SU-DHL-6 (cell line): ENCODE measurements around the gene TRMT1.

Source experiments
- H2AFZ ChIP-seq: fragments of 200-600 bp; sonication (generic); 2 replicates; pipeline ENCODE4 v1.6.1; 2014; ENCODE audit warnings: low read depth, mild to moderate bottlenecking, moderate library complexity, mixed read lengths, antibody characterized with exemption, low read length; ENCODE audit not compliant: severe bottlenecking
- H3F3A ChIP-seq: fragments of 200-600 bp; shearing (Covaris generic); 2 replicates; pipeline ENCODE4 v1.6.0; 2016; ENCODE audit warnings: antibody characterized with exemption, mild to moderate bottlenecking; ENCODE audit not compliant: insufficient read depth
- H3K27ac ChIP-seq: fragments of 200-600 bp; sonication (generic); 2 replicates; pipeline ENCODE4 v1.5.1; 2016; ENCODE audit warnings: low read depth, mild to moderate bottlenecking, low read length, moderate library complexity, mixed read lengths
- H3K27me3 ChIP-seq: fragments of 200-600 bp; sonication (generic), shearing (Covaris generic); 2 replicates; pipeline ENCODE4 v1.6.0; 2014; ENCODE audit warnings: mild to moderate bottlenecking, low read length
- H3K36me3 ChIP-seq: fragments of 200-600 bp; sonication (generic); 2 replicates; pipeline ENCODE4 v1.6.1; 2014; ENCODE audit warnings: mild to moderate bottlenecking, low read length, mixed read lengths
- H3K4me2 ChIP-seq: fragments of 300-600, 200-600 bp; shearing (Covaris generic), sonication (generic); 2 replicates; pipeline ENCODE4 v1.6.0; 2014; ENCODE audit warnings: low read length, low read depth, mild to moderate bottlenecking; ENCODE audit not compliant: poor library complexity, severe bottlenecking
- H3K4me3 ChIP-seq: fragments of 200-600 bp; sonication (generic); 2 replicates; pipeline ENCODE4 v1.5.1; 2014; ENCODE audit warnings: antibody characterized with exemption, low read length, mild to moderate bottlenecking, mixed read lengths; ENCODE audit not compliant: insufficient read depth, poor library complexity, severe bottlenecking
- H3K79me2 ChIP-seq: fragments of 200-600 bp; sonication (generic); 2 replicates; pipeline ENCODE4 v1.6.1; 2014; ENCODE audit warnings: mild to moderate bottlenecking, low read length, moderate library complexity; ENCODE audit not compliant: insufficient read depth
- H3K9ac ChIP-seq: fragments of 200-600 bp; sonication (generic); 2 replicates; pipeline ENCODE4 v1.7.0; 2014; ENCODE audit warnings: mild to moderate bottlenecking, low read length
- H3K9me2 ChIP-seq: fragments of 200-600 bp; sonication (generic); replicated peaks from 2 replicates; pipeline ENCODE4 v1.6.1; 2014; ENCODE audit warnings: low read length; ENCODE audit not compliant: insufficient read depth
- H3K9me3 ChIP-seq: fragments of 200-600 bp; sonication (generic); 2 replicates; pipeline ENCODE4 v1.6.1; 2014; ENCODE audit warnings: low read length, mixed read lengths; ENCODE audit not compliant: insufficient read depth
- H4K20me1 ChIP-seq: fragments of 200-600 bp; sonication (generic); 2 replicates; pipeline ENCODE4 v1.6.1; 2014; ENCODE audit warnings: low read depth, mild to moderate bottlenecking, antibody characterized with exemption, low read length, moderate library complexity, mixed read lengths
- CTCF ChIP-seq: fragments of 200-600 bp; sonication (generic); IDR thresholded peaks from one replicate; pipeline ENCODE4 v1.5.1; 2017; ENCODE audit warnings: antibody characterized with exemption, mild to moderate bottlenecking, low read length, moderate library complexity; ENCODE audit not compliant: insufficient read depth, poor library complexity, severe bottlenecking
- EZH2phosphoT487 ChIP-seq: fragments of 200-600 bp; sonication (generic), shearing (Covaris generic); conservative IDR thresholded peaks from 2 replicates; pipeline ENCODE4 v1.6.1; 2018; ENCODE audit warnings: mild to moderate bottlenecking, antibody characterized with exemption, low read length, moderate library complexity, mixed read lengths

TRMT1 gene

DNA sequence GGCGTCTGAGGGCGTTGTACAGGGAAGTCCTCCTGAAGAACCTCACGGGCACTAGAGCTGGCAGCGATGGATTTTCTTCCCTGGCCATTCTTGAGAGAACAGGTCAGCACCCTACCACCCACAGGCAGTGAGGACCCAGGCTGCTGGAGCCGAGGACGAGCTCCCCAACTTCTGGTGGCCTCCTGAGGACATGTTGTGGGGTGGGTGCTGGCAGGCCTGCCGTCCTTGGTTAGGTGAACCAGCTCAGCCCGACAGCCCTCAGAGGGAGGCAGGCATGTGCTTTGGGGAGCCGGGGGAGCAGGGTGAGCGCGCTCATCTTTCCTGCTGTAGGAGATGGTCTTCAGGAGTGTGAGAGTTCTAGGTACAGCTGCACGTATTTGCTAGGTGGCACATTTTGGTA is 29.2 kb downstream of the TRMT1 start:
- no peaks in the 10 kb centered on the region for H3K9me2 ChIP-seq
- H3K36me3 ChIP-seq = no peaks in the 10 kb centered on the region
- H3K4me3 ChIP-seq = no peak overlapping the region
- H3K27ac ChIP-seq = no peak overlapping the region
- no peaks in the 10 kb centered on the region for H3K9me3 ChIP-seq
- H3K27me3 ChIP-seq = no peaks in the 10 kb centered on the region
- no peak overlapping the region for H3K4me2 ChIP-seq
- no peaks in the 10 kb centered on the region for H4K20me1 ChIP-seq
- no peaks in the 10 kb centered on the region for H3K79me2 ChIP-seq
- no peak overlapping the region for H3K9ac ChIP-seq
- no peak for TF ChIP-seq EZH2phosphoT487
- TF ChIP-seq CTCF = no peak
- no peak overlapping the region for H2AFZ ChIP-seq
- H3F3A ChIP-seq = no peaks in the 10 kb centered on the region

- Histone ChIP-seq H3K9ac (no peak overlapping the region), H3K27ac (no peak overlapping the region)
Observed at GRCh38 chr19:13086341-13086740, 30.2 kb downstream of the TRMT1 start.

GRCh38 chr19:13085666-13086065 is 30.9 kb downstream of the TRMT1 start:
- TF ChIP-seq CTCF (no peak), EZH2phosphoT487 (no peak)

More at GRCh38 chr19:13086341-13086740, 30.2 kb downstream of the TRMT1 start:
- no peak overlapping the region for H3K4me2 ChIP-seq
- H3K4me3 ChIP-seq = no peak overlapping the region
- no peaks in the 10 kb centered on the region for H3K79me2 ChIP-seq
- H4K20me1 ChIP-seq = no peaks in the 10 kb centered on the region
- no peaks in the 10 kb centered on the region for H3K27me3 ChIP-seq
- H3K36me3 ChIP-seq = no peaks in the 10 kb centered on the region
- H3K9me3 ChIP-seq = no peaks in the 10 kb centered on the region
- no peaks in the 10 kb centered on the region for H3F3A ChIP-seq
- H3K9me2 ChIP-seq = no peaks in the 10 kb centered on the region
- TF ChIP-seq EZH2phosphoT487 (no peak), CTCF (no peak)
- H2AFZ ChIP-seq = no peak overlapping the region

DNA sequence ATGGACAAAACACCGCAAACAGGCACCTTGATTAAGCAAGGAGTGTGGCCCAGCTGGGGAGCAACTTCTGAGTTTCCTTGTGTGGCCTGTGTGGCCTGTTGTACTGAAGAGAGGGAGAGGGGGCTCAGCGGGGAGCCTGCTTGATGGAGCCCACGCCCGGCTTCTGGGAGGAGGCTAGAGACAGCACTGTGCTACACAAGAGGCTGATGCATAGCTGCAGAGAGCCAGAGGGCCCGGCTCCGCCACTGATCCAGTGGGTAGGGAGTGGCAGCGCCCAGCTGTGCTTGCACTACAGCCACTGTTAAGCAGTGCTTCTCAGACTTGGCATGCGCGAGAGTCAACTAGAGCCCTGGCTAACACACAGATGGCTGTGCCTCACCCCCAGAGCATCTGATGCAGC is 32.9 kb downstream of the TRMT1 start:
- no peak for TF ChIP-seq CTCF
- TF ChIP-seq EZH2phosphoT487 = no peak
- H3K36me3 ChIP-seq = no peaks in the 10 kb centered on the region
- H2AFZ ChIP-seq = no peak overlapping the region

More at GRCh38 chr19:13085666-13086065, 30.9 kb downstream of the TRMT1 start:
- Histone ChIP-seq H3K9me3 (no peaks in the 10 kb centered on the region), H2AFZ (no peak overlapping the region), H3K9me2 (no peaks in the 10 kb centered on the region), H3K36me3 (no peaks in the 10 kb centered on the region), H3K4me3 (no peak overlapping the region), H3K27ac (no peak overlapping the region), H3K4me2 (no peak overlapping the region), H3K79me2 (no peaks in the 10 kb centered on the region), H3K27me3 (no peaks in the 10 kb centered on the region), H3F3A (no peaks in the 10 kb centered on the region), H4K20me1 (no peaks in the 10 kb centered on the region), H3K9ac (no peak overlapping the region)

More for the DNA sequence above, 32.9 kb downstream of the TRMT1 start:
- no peaks in the 10 kb centered on the region for H3K9me3 ChIP-seq
- H4K20me1 ChIP-seq = no peaks in the 10 kb centered on the region
- no peaks in the 10 kb centered on the region for H3F3A ChIP-seq
- no peak overlapping the region for H3K4me3 ChIP-seq
- H3K79me2 ChIP-seq = no peaks in the 10 kb centered on the region
- no peaks in the 10 kb centered on the region for H3K9me2 ChIP-seq
- H3K27me3 ChIP-seq = no peaks in the 10 kb centered on the region
- H3K4me2 ChIP-seq = no peak overlapping the region
- no peak overlapping the region for H3K9ac ChIP-seq
- no peak overlapping the region for H3K27ac ChIP-seq
